Anterior cingulate cortex (tissue), 58 donors: ENCODE data around the gene RPTOR.

Experiments used
- DNase-seq, 58 donors: peaks; one replicate each; lab custom pipeline; 2025; lab: John Stamatoyannopoulos, UW

The RPTOR gene

DNA sequence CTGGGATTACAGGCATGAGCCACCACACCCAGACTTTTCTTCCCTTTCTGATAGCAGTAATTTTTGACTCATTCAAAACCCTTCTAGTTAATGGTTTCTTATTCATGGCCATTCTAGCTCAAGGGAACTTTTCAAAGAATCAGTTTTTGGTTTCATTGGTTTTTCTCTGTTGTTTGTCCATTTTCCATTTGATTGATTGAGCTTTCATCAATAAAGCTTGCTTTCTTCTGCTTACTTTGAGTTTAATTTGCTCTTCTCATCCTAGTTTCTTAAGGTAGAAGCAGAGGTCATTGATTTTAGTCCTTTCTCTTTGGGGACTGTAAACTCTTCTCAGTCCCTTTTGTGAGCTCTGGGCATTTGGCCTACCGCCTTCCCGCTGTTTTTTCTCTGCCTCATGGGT, 365.0 kb downstream of the RPTOR start:
- DNase-seq: no peak

DNA sequence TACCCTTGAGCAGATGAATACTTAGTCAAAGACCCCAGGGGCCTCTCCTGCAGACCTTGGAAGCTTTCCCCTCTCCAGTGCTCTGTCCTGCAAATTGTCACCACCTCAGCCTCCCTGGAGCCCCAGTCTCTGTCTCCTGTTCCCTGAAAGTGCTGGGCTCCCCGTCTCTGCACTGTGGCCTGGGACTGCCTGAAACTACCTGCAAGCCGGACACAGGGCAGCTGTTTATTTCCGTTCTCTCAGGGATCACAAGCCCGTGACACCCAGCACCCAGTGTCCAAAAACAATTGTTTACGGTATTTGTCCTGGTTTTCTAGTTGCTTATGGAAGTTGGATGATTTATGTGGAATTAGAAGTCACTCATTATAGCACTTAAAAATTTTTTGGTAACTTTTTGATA, 365.4 kb downstream of the RPTOR start:
- no peak for DNase-seq

GRCh38 chr17:80912476-80912875, 367.8 kb downstream of the RPTOR start:
- no peak for DNase-seq

- DNase-seq: no peak
These were observed 369.5 kb downstream of the RPTOR start for GRCh38 chr17:80913928-80914821.

DNA sequence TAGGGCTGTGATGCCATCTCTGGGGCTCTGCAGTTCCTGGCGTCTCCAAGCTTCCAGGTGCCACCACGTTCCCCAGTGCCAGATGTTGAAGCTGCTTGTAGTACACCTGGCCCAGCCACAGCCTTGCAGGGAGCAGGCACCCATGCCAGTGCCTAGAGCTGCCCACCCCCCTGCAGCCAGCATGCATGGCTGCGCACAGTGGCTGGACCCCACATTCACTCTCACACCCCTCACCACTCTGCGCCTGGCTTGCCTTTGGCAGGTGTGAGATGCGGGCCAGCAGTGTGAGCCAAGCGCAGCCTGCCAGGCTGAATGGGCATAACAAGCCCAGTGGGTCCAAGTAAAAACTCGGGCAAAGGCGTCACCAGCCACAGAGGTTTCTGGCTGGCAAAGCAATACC, 371.6 kb downstream of the RPTOR start:
- no peak for DNase-seq

GRCh38 chr17:80917716-80918560, 373.3 kb downstream of the RPTOR start:
- DNase-seq: no peak

DNA sequence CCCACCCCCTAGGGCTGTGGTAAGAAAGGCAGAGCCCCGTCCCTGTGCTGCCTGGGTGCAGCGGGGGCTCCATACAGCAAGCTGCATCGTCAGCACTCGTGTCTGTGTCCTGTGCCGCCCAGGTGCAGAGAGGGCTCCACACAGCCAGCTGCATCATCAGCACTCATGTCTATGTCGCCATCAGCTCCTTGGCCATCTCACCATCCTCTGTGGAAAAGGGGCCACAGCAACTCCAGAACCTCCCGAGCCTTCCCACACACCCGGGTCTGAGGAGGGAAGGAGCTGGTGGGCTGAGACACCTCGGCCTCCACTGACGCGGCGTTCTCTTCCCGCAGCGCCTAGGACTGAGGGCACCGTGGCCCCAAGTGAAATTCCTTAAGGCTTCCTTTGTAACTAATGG, 374.1 kb downstream of the RPTOR start:
- DNase-seq: no peak

GRCh38 chr17:80919331-80920311, 375.0 kb downstream of the RPTOR start:
- peak in 2 of 58 donors; percentile 11 to 13 for DNase-seq

- DNase-seq: peak in 9 of 58 donors; percentile 16 to 63 (median 37)
These were observed 375.8 kb downstream of the RPTOR start for GRCh38 chr17:80920441-80920840.

- no peak for DNase-seq
These were observed 376.5 kb downstream of the RPTOR start for GRCh38 chr17:80921159-80921558.

DNA sequence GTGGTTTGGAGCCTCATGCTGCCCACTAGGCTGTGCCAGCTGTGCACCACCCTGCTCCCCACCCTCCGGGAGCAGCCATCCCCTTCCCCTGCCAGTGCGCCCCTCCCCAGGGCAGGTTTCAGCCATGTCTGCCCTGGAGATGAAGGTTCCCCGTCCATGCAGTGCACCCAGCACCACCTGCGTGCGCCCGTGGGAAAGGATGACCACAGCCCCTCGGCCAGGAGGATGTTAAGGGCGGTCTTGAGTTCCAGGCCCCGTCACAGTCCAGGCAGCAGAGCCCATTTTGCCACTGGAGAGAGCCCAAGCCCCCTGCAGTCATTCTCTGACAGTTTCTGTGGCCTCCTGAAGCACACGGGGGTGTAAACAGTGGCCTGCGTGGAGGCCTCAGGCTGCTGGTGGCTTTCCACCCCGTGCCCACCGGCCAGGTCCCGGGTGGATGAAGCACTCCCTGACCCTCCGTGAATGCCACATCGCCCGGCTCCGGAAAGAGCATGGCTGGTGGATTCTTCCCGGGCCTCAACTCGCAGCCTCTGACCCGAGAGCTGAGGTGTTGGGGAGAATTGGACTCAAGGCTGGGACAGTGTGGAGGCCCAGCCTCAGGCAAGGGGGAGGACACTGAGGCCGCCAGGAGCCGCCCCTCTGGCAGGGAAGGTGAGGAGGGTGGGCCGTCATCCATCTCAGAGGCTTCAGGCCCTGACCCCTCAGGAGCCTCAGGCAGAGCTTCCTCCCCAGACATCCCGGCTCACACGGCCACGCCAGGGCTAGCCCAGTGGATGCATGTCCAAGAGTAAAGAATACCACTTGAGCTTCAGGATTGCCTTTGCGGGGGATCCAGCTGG, 377.3 kb downstream of the RPTOR start:
- no peak for DNase-seq

DNA sequence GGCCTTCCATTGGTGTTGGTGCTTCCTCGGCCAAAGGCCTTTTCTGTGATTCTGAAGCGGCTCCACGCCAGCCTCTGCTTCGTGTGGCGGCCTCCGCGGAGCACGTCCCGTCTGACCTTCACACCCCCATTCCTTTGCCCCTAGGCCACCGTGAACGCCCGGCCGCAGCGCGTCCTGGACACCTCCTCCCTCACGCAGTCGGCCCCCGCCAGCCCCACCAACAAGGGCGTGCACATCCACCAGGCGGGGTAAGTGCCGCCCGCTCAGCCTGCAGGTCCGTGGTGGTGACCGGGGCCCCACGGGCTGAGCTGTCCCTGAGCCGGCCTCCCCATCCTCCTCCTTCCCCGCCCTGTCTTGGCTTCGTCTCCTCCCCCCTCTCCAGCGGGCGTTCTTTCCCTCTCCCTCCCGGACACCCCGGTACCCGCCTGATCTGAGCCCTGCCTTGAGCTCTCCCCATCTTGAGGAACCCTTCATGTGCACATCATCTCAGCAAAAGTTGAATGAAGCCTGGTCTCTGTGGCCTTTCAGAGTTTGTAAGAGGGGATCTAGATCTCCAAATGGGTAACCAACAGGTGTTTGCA, 378.0 kb downstream of the RPTOR start:
- DNase-seq: no peak

DNA sequence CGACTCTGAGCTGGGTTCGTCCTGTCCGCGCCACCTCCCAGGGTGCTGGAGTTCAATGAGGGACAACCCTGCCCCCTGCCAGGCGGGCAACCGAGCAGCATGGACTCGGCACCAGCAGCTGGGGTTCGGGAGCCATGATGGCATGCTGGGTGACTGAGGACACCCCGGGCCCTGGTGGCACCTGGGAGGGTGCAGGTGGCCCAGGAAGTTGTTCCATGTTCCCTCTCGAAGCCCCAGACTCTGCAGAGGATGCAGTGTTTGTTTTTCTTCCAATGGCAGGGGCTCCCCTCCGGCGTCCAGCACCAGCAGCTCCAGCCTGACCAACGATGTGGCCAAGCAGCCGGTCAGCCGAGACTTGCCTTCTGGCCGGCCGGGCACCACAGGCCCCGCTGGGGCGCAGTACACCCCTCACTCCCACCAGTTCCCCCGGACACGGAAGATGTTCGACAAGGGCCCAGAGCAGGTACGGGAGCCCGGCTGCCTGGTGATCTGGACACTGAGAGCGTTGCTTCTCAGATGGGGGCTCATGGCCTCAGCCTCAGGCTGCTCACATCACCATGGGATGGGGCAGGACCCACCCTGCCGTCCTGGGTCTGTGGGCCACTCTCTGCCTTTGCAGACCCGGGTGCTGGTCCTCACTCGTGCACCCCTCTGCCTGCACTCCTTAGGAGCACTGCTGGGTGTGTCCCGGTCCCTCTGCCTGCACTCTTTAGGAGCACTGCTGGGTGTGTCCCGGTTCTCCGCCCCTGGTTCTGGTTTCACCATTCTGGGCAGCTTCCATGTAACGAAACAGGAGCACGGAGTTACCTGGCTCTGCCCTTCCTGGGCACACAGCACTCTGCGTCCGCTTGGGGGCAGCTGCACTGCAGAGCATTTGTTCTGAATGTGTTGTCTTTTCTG, 378.8 kb downstream of the RPTOR start:
- no peak for DNase-seq

DNA sequence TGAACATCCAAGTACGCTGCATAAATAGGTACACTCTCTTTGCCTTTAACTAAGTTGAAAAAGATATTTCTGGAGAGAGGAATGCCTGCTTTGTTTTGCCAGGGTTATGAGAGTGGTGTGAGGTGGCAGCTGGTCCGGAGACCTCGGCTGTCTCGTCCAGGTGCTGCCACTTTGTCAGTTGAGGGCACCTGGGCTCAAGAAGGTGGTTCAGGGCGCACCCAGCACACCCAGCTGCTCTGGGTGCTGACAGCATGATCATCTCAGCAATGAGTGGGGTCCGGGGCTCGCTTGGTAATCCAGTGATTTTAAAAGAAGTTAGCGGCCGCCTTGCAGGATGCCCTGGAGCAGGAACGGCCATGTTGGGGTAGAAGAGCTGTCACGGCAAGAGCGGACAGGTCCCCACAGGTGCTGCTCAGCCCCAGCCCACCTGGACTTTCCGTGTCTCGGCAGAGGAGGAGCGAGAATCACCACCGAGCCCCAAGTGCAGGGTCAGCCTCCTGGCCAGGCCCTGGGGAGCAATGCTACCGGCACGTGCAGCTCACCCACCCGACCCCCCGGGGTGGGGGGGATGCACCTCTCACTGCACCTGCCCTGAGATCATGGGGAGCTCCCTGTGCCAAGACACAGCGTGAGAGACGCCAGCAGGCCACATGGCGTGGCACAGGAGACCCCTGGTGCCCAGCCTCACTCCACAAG, 379.6 kb downstream of the RPTOR start:
- DNase-seq: no peak

GRCh38 chr17:80924807-80925610, 380.4 kb downstream of the RPTOR start:
- DNase-seq: no peak

- no peak for DNase-seq
These were observed 381.2 kb downstream of the RPTOR start for GRCh38 chr17:80925688-80926335.
